ENCODE results near the gene IFNL4. TPM values are rescaled to one million over a fixed set of nuclear protein-coding genes. Genes with fewer than 3 reads are reported as not detected.
"Not testable (repeated sequence)": the region's sequence is repeated elsewhere in the genome, so short reads cannot be mapped to it uniquely, and the experiment has no call there.

The IFNL4 gene
- total RNA-seq, 4 donors from 2014 or later, result not detected

DNA sequence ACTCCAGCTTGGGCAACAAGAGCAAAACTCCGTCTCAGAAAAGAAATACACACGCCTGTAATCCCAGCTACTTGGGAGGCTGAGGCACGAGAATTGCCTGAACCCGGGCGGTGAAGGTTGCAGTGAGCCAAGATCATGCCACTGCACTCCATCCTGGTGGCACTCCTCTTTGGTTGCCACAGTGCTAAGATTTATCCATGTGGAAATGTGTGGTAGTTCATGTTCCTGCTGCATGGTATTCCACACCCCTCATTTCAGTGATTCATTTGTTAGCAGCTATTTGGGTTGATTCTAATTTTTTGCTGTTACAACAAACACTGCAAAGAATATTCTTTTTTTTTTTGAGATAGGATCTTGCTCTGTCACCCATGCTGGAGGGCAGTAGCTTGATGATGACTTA, 15.9 kb downstream of the IFNL4 start:
- Histone ChIP-seq H3K9me3 (peaks cover 0 to 7% (median 0%) of the 10 kb centered on the region in 3 donors), H3K4me1 (no peaks in the 10 kb centered on the region), H3K4me3 (no peak overlapping the region), H3K36me3 (no peaks in the 10 kb centered on the region), H3K27ac (no peak overlapping the region), H3K27me3 (peaks cover 60% of the 10 kb centered on the region)
- TF ChIP-seq POLR2AphosphoS5 (IDR thresholded peaks at IDR 0.05), result no peak
- TF ChIP-seq EP300 (IDR thresholded peaks at IDR 0.05), result no peak
- TF ChIP-seq POLR2A (IDR thresholded peaks at IDR 0.05), result no peak
- TF ChIP-seq, protein P1, sequence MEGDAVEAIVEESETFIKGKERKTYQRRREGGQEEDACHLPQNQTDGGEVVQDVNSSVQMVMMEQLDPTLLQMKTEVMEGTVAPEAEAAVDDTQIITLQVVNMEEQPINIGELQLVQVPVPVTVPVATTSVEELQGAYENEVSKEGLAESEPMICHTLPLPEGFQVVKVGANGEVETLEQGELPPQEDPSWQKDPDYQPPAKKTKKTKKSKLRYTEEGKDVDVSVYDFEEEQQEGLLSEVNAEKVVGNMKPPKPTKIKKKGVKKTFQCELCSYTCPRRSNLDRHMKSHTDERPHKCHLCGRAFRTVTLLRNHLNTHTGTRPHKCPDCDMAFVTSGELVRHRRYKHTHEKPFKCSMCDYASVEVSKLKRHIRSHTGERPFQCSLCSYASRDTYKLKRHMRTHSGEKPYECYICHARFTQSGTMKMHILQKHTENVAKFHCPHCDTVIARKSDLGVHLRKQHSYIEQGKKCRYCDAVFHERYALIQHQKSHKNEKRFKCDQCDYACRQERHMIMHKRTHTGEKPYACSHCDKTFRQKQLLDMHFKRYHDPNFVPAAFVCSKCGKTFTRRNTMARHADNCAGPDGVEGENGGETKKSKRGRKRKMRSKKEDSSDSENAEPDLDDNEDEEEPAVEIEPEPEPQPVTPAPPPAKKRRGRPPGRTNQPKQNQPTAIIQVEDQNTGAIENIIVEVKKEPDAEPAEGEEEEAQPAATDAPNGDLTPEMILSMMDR (IDR thresholded peaks at IDR 0.05), result no peak
- 78 to 80% methylated on average over 5 of the region's 5 CpGs for WGBS, 2 donors (ENCODE audit: low coverage in 1 of 2)
- no peak for ATAC-seq

DNA sequence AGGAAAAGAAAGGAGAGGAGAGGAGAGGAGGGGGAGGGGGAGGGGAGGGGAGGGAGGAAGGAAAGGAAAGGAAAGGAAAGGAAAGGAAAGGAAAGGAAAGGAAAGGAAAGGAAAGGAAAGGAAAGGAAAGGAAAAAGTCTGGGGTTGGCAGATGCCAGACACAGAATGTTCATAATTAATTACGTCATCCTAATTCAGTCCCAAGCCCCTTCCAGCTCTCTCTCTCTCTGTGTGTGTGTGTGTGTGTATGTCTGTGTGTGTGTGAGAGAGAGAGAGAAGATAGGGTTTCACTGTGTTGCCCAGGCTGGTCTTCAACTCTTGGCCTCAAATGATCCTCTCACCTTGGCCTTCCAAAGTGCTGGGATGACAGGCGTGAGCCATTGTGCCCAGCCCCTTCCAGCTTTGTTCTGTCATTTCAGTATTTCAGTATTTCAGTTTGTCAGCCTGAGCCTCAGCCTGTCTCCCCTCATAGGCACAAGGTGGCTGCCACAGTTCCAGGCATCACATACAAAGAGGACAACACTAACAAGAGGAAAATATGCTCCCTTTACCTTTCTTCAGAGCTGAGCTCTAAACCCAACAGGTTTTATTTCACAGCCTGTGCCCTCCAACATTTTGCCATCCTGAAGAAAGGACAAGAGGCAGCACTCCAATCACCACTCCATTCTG, 18.4 kb downstream of the IFNL4 start:
- TF ChIP-seq EP300 (IDR thresholded peaks at IDR 0.05), result no peak
- no peak for TF ChIP-seq POLR2AphosphoS5 (IDR thresholded peaks at IDR 0.05)
- TF ChIP-seq POLR2A (IDR thresholded peaks at IDR 0.05), result no peak
- TF ChIP-seq, protein P1 (IDR thresholded peaks at IDR 0.05), result no peak
- no peaks in the 10 kb centered on the region for H3K36me3 ChIP-seq
- 52 to 62% methylated on average over 2 of the region's 2 CpGs for WGBS, 2 donors (ENCODE audit: low coverage in 1 of 2)
- no peak overlapping the region for H3K4me3 ChIP-seq
- no peak overlapping the region for H3K27ac ChIP-seq
- H3K27me3 ChIP-seq, result peaks cover 51% of the 10 kb centered on the region
- ATAC-seq, result no peak
- peaks cover 0 to 7% (median 0%) of the 10 kb centered on the region in 3 donors for H3K9me3 ChIP-seq
- no peaks in the 10 kb centered on the region for H3K4me1 ChIP-seq

DNA sequence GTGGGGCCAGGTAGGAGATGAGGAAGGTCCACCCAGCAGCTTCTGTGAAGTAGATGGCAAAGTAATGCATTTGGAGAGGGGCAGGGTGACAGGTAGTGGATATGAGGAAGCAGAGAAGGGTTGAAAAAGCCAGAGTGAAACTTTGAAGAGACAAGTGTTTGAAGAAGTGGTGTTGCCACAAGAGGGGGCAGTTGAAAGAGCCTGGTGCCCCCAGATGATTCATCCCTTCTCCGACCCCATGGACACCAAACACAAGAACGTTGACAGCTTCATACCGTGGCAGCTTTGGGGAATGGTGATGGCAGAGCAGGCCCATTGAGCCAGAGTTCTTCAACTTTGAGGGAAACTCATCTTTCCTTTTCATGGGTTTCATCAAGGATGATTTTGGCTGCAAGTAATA, 23.7 kb downstream of the IFNL4 start:
- WGBS, 2 donors (ENCODE audit: low coverage in 1 of 2), result 6 to 40% methylated on average over 1 to 3 of the region's 3 CpGs
- ATAC-seq, result no peak

DNA sequence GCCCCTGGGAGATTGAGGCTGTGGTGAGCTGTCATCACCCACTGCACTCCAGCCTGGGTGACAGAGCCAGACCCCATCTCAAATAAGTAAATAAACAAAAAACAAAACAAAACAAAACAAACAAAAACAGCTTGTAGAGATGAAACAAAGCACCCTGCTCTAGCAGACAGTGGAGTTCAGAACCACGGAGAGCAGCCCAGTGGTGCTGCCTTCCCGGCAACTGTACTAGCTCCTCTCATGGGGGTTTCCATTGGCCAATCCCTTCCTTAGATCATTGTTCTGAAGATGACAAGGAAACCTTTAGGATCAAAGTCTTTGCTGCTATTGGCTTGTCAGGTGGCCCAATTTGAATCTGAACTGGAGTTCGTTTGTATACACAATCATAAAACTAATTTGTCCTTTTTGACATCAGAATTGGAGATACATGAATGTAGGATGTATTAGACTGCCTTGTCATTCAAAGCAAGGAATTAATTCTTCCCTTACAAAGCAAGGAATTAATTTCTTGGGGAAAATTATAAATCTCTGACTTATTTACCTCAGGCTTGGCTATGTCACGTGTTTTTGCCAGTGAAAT, 24.9 kb downstream of the IFNL4 start:
- Histone ChIP-seq H3K36me3 (no peaks in the 10 kb centered on the region), H3K27ac (no peak overlapping the region), H3K4me1 (no peaks in the 10 kb centered on the region), H3K27me3 (peaks cover 73% of the 10 kb centered on the region), H3K4me3 (no peak overlapping the region), H3K9me3 (no peaks in the 10 kb centered on the region)
- TF ChIP-seq POLR2AphosphoS5 (IDR thresholded peaks at IDR 0.05), result no peak
- TF ChIP-seq POLR2A (IDR thresholded peaks at IDR 0.05), result no peak
- no peak for TF ChIP-seq EP300 (IDR thresholded peaks at IDR 0.05)
- WGBS, 2 donors (ENCODE audit: low coverage in 1 of 2), result 17 to 19% methylated on average over 3 to 4 of the region's 4 CpGs
- no peak for ATAC-seq

More for the DNA sequence above, 23.7 kb downstream of the IFNL4 start:
- TF ChIP-seq POLR2A (IDR thresholded peaks at IDR 0.05) (no peak), EP300 (IDR thresholded peaks at IDR 0.05) (no peak), POLR2AphosphoS5 (IDR thresholded peaks at IDR 0.05) (no peak)
- TF ChIP-seq, protein P1 (IDR thresholded peaks at IDR 0.05), result no peak
- Histone ChIP-seq H3K27me3 (peaks cover 62% of the 10 kb centered on the region), H3K9me3 (no peaks in the 10 kb centered on the region), H3K4me1 (no peaks in the 10 kb centered on the region), H3K36me3 (no peaks in the 10 kb centered on the region), H3K4me3 (no peak overlapping the region), H3K27ac (no peak overlapping the region)

DNA sequence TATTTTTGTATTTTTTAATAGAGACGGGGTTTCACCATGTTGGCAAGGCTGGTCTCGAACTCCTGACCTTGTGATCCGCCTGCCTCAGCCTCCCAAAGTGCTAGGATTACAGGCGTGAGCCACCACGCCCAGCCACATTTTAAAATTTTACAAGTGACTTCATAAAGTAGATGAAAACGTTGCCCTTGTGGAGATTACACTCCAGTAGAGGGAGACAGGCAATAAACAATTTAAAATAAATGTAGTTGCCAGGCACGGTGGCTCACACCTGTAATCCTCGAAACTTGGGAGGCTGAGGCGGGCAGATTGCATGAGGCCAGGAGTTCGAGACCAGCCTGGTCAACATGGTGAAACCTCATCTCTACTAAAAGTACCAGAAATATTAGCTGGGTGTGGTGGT, 29.5 kb downstream of the IFNL4 start:
- H3K27me3 ChIP-seq, result peaks cover 88% of the 10 kb centered on the region
- H3K9me3 ChIP-seq, result peaks cover 0 to 32% (median 0%) of the 10 kb centered on the region in 3 donors
- ATAC-seq, H3K4me1 ChIP-seq, H3K36me3 ChIP-seq, H3K4me3 ChIP-seq, H3K27ac ChIP-seq: not testable (repeated sequence)
- WGBS, 2 donors (ENCODE audit: low coverage in 1 of 2), result 59 to 60% methylated on average over 1 to 8 of the region's 10 CpGs
